HG03039 (cell line): ENCODE data around the gene LCN15.
"Not testable (repeated sequence)": the region's sequence is repeated elsewhere in the genome, so short reads cannot be mapped to it uniquely, and the experiment has no call there.

ENCODE experiments used
- ATAC-seq: cut with Tn5 transposase; IDR thresholded peaks from one replicate; pipeline ENCODE4 v1.9.1; 2021; ENCODE audit warnings: mild to moderate bottlenecking, moderate library complexity; ENCODE audit not compliant: unreplicated experiment

LCN15 gene

GRCh38 chr9:136776947-136777346 is 12.6 kb upstream of the LCN15 start:
- ATAC-seq, result no peak

- ATAC-seq, result no peak
Measured at GRCh38 chr9:136775191-136775590, 10.9 kb upstream of the LCN15 start.

- ATAC-seq, result no peak
Measured at GRCh38 chr9:136774416-136775045, 10.2 kb upstream of the LCN15 start.

- no peak for ATAC-seq
Measured at GRCh38 chr9:136773386-136774044, 9.2 kb upstream of the LCN15 start.

- ATAC-seq, result no peak
Measured at GRCh38 chr9:136771907-136772415, 7.6 kb upstream of the LCN15 start.

- no peak for ATAC-seq
Measured at GRCh38 chr9:136769710-136770191, 5.4 kb upstream of the LCN15 start.

- ATAC-seq, result not testable (repeated sequence)
Measured at GRCh38 chr9:136766410-136767120, 2.2 kb upstream of the LCN15 start.

- ATAC-seq, result not testable (repeated sequence)
Measured at GRCh38 chr9:136765745-136766409, 1.6 kb upstream of the LCN15 start.

GRCh38 chr9:136765041-136765440 is 723 bp upstream of the LCN15 start:
- no peak for ATAC-seq

GRCh38 chr9:136763649-136764035 is 676 bp downstream of the LCN15 start:
- ATAC-seq, result no peak

- no peak for ATAC-seq
Measured at GRCh38 chr9:136762915-136763648, 1.2 kb downstream of the LCN15 start.

- no peak for ATAC-seq
Measured at GRCh38 chr9:136762221-136762691, 2.1 kb downstream of the LCN15 start.

- ATAC-seq, result no peak
Measured at GRCh38 chr9:136761545-136761981, 2.8 kb downstream of the LCN15 start.

GRCh38 chr9:136760834-136761544 is 3.3 kb downstream of the LCN15 start:
- ATAC-seq, result not testable (repeated sequence)

GRCh38 chr9:136760424-136760823 is 3.9 kb downstream of the LCN15 start:
- ATAC-seq, result no peak

- no peak for ATAC-seq
Measured at GRCh38 chr9:136759436-136760325, 4.6 kb downstream of the LCN15 start.

- ATAC-seq, result no peak
Measured at GRCh38 chr9:136759001-136759400, 5.3 kb downstream of the LCN15 start.

GRCh38 chr9:136757751-136758140 is 6.6 kb downstream of the LCN15 start:
- no peak for ATAC-seq

- no peak for ATAC-seq
Measured at GRCh38 chr9:136757328-136757727, 7.0 kb downstream of the LCN15 start.
